IMR-90 (cell line): Measurements from ENCODE around the gene MSANTD1. TPM values are rescaled to one million over a fixed set of nuclear protein-coding genes. Genes with fewer than 3 reads are reported as not detected.

Source experiments
- ATAC-seq: fragments of 200-7000 bp; cut with Tn5 transposase; 2 replicates; pipeline ENCODE4 v1.9.1; 2020; ENCODE audit warnings: low read depth, mild to moderate bottlenecking, moderate library complexity
- BruUV-seq: library from RNA; stranded (reverse); fragments of 400-500 nt; replicated peaks from 2 replicates; lab custom pipeline; 2021; lab: Mats Ljungman, UMichigan
- CTCF ChIA-PET: fragments of 300-600 bp; formaldehyde crosslinking; extraction: SDS; loops from one replicate; lab custom pipeline; 2021; ENCODE audit warnings: antibody characterized with exemption; lab: Yijun Ruan, JAX
- POLR2A ChIA-PET: fragments of 300-600 bp; sonication (Branson Sonifier 250); formaldehyde crosslinking; loops from one replicate; lab custom pipeline; 2022; ENCODE audit warnings: antibody characterized with exemption; ENCODE audit not compliant: unreplicated experiment; lab: Charles Lee
- DNase-seq: peaks from one replicate; pipeline ENCODE4 v3.0.0; 2013
- H2AFZ ChIP-seq: replicated peaks from 2 replicates; pipeline ENCODE3; 2013; ENCODE audit warnings: low read length, mild to moderate bottlenecking; ENCODE audit not compliant: poor library complexity
- H2AK5ac ChIP-seq: 2 replicates; pipeline ENCODE4 v1.6.1; 2013; ENCODE audit warnings: low read depth, low read length, inconsistent platforms
- H2AK9ac ChIP-seq: replicated peaks from 2 replicates; pipeline ENCODE3; 2013; ENCODE audit warnings: mild to moderate bottlenecking, low read depth, low read length, moderate library complexity; ENCODE audit not compliant: poor library complexity
- H2BK120ac ChIP-seq: 2 replicates; pipeline ENCODE4 v1.6.1; 2013; ENCODE audit warnings: low read depth, low read length, inconsistent platforms
- H2BK15ac ChIP-seq: 3 replicates; pipeline ENCODE4 v1.6.1; 2013; ENCODE audit warnings: low read depth, low read length, inconsistent platforms
- H2BK20ac ChIP-seq: 2 replicates; pipeline ENCODE4 v1.6.1; 2013; ENCODE audit warnings: low read depth, mild to moderate bottlenecking, inconsistent platforms, low read length, moderate library complexity
- H2BK5ac ChIP-seq: 2 replicates; pipeline ENCODE4 v1.6.1; 2013; ENCODE audit warnings: mild to moderate bottlenecking, low read depth, low read length, inconsistent platforms; ENCODE audit not compliant: poor library complexity, severe bottlenecking
- H3K14ac ChIP-seq: replicated peaks from 2 replicates; pipeline ENCODE4 v1.6.1; 2013; ENCODE audit warnings: low read depth, low read length, inconsistent platforms
- H3K18ac ChIP-seq: 2 replicates; pipeline ENCODE4 v1.6.1; 2013; ENCODE audit warnings: low read depth, low read length, control low read depth
- H3K23ac ChIP-seq: 2 replicates; pipeline ENCODE4 v1.6.1; 2013; ENCODE audit warnings: low read depth, low read length, inconsistent platforms
- H3K27ac ChIP-seq: 2 replicates; pipeline ENCODE4 v1.5.1; 2013; ENCODE audit warnings: mild to moderate bottlenecking, control low read depth, low read length; ENCODE audit not compliant: insufficient read depth
- H3K27me3 ChIP-seq: 2 replicates; pipeline ENCODE4 v1.6.1; 2013; ENCODE audit warnings: low read length; ENCODE audit not compliant: control insufficient read depth, insufficient read depth
- H3K36me3 ChIP-seq: 2 replicates; pipeline ENCODE4 v1.6.1; 2013; ENCODE audit warnings: low read length, mixed read lengths; ENCODE audit not compliant: control insufficient read depth, insufficient read depth
- H3K4ac ChIP-seq: 2 replicates; pipeline ENCODE4 v1.6.1; 2013; ENCODE audit warnings: low read depth, low read length, inconsistent platforms
- H3K4me1 ChIP-seq: 2 replicates; pipeline ENCODE4 v1.6.1; 2013; ENCODE audit warnings: low read length, mixed read lengths; ENCODE audit not compliant: control insufficient read depth, insufficient read depth
- H3K4me2 ChIP-seq: 2 replicates; pipeline ENCODE4 v1.6.1; 2013; ENCODE audit warnings: low read depth, mild to moderate bottlenecking, control low read depth, low read length, moderate library complexity
- H3K4me3 ChIP-seq: 2 replicates; pipeline ENCODE4 v1.5.1; 2013; ENCODE audit warnings: low read depth, mild to moderate bottlenecking, control low read depth, low read length, moderate library complexity; ENCODE audit not compliant: insufficient read depth
- H3K56ac ChIP-seq: 2 replicates; pipeline ENCODE4 v1.6.1; 2013; ENCODE audit warnings: low read length, inconsistent platforms; ENCODE audit not compliant: insufficient read depth; ENCODE audit errors: extremely low read depth
- H3K79me1 ChIP-seq, 2 experiments: 2 replicates each; pipeline ENCODE4 v1.6.1; 2013; ENCODE audit warnings: low read length in 2 of 2, inconsistent platforms in 1 of 2, low read depth in 1 of 2
- H3K9ac ChIP-seq: 2 replicates; pipeline ENCODE4 v1.6.1; 2013; ENCODE audit warnings: low read depth, low read length, control low read depth
- H3K9me1 ChIP-seq: 2 replicates; pipeline ENCODE4 v1.6.1; 2013; ENCODE audit warnings: low read length, inconsistent platforms; ENCODE audit not compliant: insufficient read depth
- H3K9me3 ChIP-seq: 2 replicates; pipeline ENCODE4 v1.6.1; 2013; ENCODE audit warnings: low read length; ENCODE audit not compliant: control insufficient read depth, insufficient read depth
- H4K20me1 ChIP-seq: 2 replicates; pipeline ENCODE4 v1.6.1; 2013; ENCODE audit warnings: low read length, inconsistent platforms; ENCODE audit not compliant: insufficient read depth
- H4K5ac ChIP-seq: 2 replicates; pipeline ENCODE4 v1.6.1; 2013; ENCODE audit warnings: mild to moderate bottlenecking, low read depth, low read length, control low read depth
- H4K8ac ChIP-seq, 2 experiments: 2 replicates each; pipeline ENCODE4 v1.6.1; 2013; ENCODE audit warnings: low read depth in 2 of 2, low read length in 2 of 2, control low read depth in 1 of 2, inconsistent platforms in 1 of 2
- H4K91ac ChIP-seq: 2 replicates; pipeline ENCODE4 v1.6.1; 2013; ENCODE audit warnings: low read depth, low read length, inconsistent platforms; ENCODE audit not compliant: insufficient read depth
- BHLHE40 ChIP-seq: fragments of 150-350 bp; IDR thresholded peaks from 2 replicates; pipeline ENCODE4 v1.6.1; 2016; ENCODE audit warnings: mild to moderate bottlenecking, low read depth, low read length
- CEBPB ChIP-seq: IDR thresholded peaks from 2 replicates; pipeline ENCODE4 v1.6.1; 2012; ENCODE audit warnings: low read depth, low read length, improper control_type of control experiment
- CHD1 ChIP-seq: IDR thresholded peaks from 2 replicates; pipeline ENCODE4 v1.6.1; 2012; ENCODE audit warnings: low read depth, low read length, improper control_type of control experiment
- FOS ChIP-seq: fragments of 150-350 bp; IDR thresholded peaks from 2 replicates; pipeline ENCODE4 v1.6.1; 2016; ENCODE audit warnings: low read depth, low read length
- MAFK ChIP-seq: IDR thresholded peaks from 2 replicates; pipeline ENCODE4 v1.6.1; 2012; ENCODE audit warnings: low read depth, low read length, improper control_type of control experiment
- MAZ ChIP-seq: IDR thresholded peaks from 2 replicates; pipeline ENCODE4 v1.6.1; 2012; ENCODE audit warnings: low read depth, mild to moderate bottlenecking, low read length, improper control_type of control experiment, moderate library complexity, borderline replicate concordance
- MXI1 ChIP-seq: IDR thresholded peaks from 2 replicates; pipeline ENCODE4 v1.6.1; 2012; ENCODE audit warnings: low read depth, mild to moderate bottlenecking, low read length, moderate library complexity, borderline replicate concordance
- NFE2L2 ChIP-seq: fragments of 150-350 bp; IDR thresholded peaks from 2 replicates; pipeline ENCODE4 v1.6.1; 2016; ENCODE audit warnings: low read depth, mild to moderate bottlenecking, low read length
- POLR2A ChIP-seq: IDR thresholded peaks from 2 replicates; pipeline ENCODE4 v1.6.1; 2012; ENCODE audit warnings: mild to moderate bottlenecking, low read depth, low read length
- RAD21 ChIP-seq: IDR thresholded peaks from 2 replicates; pipeline ENCODE4 v1.6.1; 2012; ENCODE audit warnings: low read length, improper control_type of control experiment
- RFX5 ChIP-seq: IDR thresholded peaks from 2 replicates; pipeline ENCODE4 v1.8.0; 2012; ENCODE audit warnings: low read depth, mild to moderate bottlenecking, low read length, moderate library complexity
- SMC3 ChIP-seq: fragments of 150-350 bp; IDR thresholded peaks from 2 replicates; pipeline ENCODE4 v1.6.1; 2016; ENCODE audit warnings: low read depth, mild to moderate bottlenecking, antibody characterized with exemption, low read length, moderate library complexity
- WGBS, 2 experiments: methylation state at CpG; one replicate each; pipeline versions ENCODE4 v1.1.5 to v1.1.7; 2013; ENCODE audit warnings: missing lambda C conversion rate in 2 of 2; ENCODE audit not compliant: insufficient read length in 1 of 2; ENCODE audit errors: extremely low coverage in 2 of 2; 5-methylcytosine and 5-hydroxymethylcytosine counted together
- dilution Hi-C: fragments of 300-500 bp; cut with HindIII; formaldehyde crosslinking; loops from one replicate; pipeline ENCODE4 v1.14.3; 2018; ENCODE audit warnings: low sequenced_read_pairs; ENCODE audit not compliant: unreplicated experiment
- in situ Hi-C: fragments of 300-500 bp; cut with MboI; formaldehyde crosslinking; loops from 3 replicates; pipeline ENCODE4 v1.14.3; 2019; ENCODE audit warnings: low sequenced_read_pairs, inconsistent platforms, mixed read lengths
- intact Hi-C: fragments of 100-400 bp; cut with micrococcal nuclease; formaldehyde crosslinking; loops from 2 replicates; pipeline ENCODE4 v1.10.0; 2022
- polyA plus RNA-seq, 3 experiments: library from polyadenylated mRNA; depleted of rRNA; stranded (reverse); fragments of >200 nt; gene quantifications; 2 replicates each; pipeline ENCODE4 v1.2.3, GENCODE V29; 2012; ENCODE audit warnings: low replicate concordance in 1 of 3
- total RNA-seq: library from RNA; depleted of rRNA; stranded (reverse); fragments of >200 nt; gene quantifications from 2 replicates; pipeline ENCODE4 v1.2.3, GENCODE V29; 2012
- TF ChIP-seq, protein P1 (sequence below): conservative IDR thresholded peaks from 2 replicates; pipeline ENCODE4 v1.5.1; 2012; ENCODE audit warnings: mild to moderate bottlenecking, low read depth, low read length, improper control_type of control experiment
- TF ChIP-seq, protein P2 (sequence below): fragments of 150-350 bp; IDR thresholded peaks from 2 replicates; pipeline ENCODE4 v1.6.1; 2016; ENCODE audit warnings: low read depth, mild to moderate bottlenecking, low read length, moderate library complexity, borderline replicate concordance
- TF ChIP-seq, protein P3 (sequence below): fragments of 150-350 bp; IDR thresholded peaks from 2 replicates; pipeline ENCODE4 v1.6.1; 2017; ENCODE audit warnings: mild to moderate bottlenecking, antibody characterized with exemption, low read length, low read depth

MSANTD1 gene
- total and polyA plus RNA-seq, 2 of the 4 experiments (the other 2 are of a cell fraction) = under 0.01 to 0.07 TPM

DNA sequence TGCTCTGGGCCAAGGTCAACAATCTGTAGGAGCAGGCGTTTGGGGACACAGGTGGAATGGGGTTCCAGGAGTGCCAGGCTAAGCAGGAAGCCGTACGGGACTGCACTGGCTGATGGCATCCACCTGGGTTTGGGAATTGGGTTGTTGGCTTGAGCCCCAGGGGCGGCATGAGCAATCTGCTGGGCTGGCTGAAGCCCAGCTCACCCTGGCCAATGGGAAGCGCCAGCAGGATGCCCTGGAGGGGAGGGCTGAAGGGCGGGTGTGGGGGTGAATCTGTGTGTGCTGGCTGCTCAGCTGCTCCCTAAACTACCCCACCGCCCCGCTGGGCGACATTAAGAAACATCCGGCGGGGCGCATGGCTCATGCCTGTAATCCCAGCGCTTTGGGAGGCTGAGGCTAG is 35.0 kb downstream of the MSANTD1 start:
- no peak overlapping the region for H3K27ac ChIP-seq
- no peak overlapping the region for H3K4ac ChIP-seq
- no peaks in the 10 kb centered on the region for H4K20me1 ChIP-seq
- TF ChIP-seq, protein P1, sequence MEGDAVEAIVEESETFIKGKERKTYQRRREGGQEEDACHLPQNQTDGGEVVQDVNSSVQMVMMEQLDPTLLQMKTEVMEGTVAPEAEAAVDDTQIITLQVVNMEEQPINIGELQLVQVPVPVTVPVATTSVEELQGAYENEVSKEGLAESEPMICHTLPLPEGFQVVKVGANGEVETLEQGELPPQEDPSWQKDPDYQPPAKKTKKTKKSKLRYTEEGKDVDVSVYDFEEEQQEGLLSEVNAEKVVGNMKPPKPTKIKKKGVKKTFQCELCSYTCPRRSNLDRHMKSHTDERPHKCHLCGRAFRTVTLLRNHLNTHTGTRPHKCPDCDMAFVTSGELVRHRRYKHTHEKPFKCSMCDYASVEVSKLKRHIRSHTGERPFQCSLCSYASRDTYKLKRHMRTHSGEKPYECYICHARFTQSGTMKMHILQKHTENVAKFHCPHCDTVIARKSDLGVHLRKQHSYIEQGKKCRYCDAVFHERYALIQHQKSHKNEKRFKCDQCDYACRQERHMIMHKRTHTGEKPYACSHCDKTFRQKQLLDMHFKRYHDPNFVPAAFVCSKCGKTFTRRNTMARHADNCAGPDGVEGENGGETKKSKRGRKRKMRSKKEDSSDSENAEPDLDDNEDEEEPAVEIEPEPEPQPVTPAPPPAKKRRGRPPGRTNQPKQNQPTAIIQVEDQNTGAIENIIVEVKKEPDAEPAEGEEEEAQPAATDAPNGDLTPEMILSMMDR = no peak
- TF ChIP-seq CHD1 (no peak), CEBPB (no peak), SMC3 (no peak), MXI1 (no peak), RFX5 (no peak), NFE2L2 (no peak), MAZ (no peak), POLR2A (no peak), RAD21 (no peak), BHLHE40 (no peak), FOS (no peak), MAFK (no peak)
- TF ChIP-seq, protein P2, sequence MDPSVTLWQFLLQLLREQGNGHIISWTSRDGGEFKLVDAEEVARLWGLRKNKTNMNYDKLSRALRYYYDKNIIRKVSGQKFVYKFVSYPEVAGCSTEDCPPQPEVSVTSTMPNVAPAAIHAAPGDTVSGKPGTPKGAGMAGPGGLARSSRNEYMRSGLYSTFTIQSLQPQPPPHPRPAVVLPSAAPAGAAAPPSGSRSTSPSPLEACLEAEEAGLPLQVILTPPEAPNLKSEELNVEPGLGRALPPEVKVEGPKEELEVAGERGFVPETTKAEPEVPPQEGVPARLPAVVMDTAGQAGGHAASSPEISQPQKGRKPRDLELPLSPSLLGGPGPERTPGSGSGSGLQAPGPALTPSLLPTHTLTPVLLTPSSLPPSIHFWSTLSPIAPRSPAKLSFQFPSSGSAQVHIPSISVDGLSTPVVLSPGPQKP = no peak
- TF ChIP-seq, protein P3, sequence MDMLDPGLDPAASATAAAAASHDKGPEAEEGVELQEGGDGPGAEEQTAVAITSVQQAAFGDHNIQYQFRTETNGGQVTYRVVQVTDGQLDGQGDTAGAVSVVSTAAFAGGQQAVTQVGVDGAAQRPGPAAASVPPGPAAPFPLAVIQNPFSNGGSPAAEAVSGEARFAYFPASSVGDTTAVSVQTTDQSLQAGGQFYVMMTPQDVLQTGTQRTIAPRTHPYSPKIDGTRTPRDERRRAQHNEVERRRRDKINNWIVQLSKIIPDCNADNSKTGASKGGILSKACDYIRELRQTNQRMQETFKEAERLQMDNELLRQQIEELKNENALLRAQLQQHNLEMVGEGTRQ = no peak
- WGBS, 2 experiments = 44% methylated on average over 2 of the region's 13 CpGs; no CpG with 5 or more reads in 1 of the 2 experiments
- H2BK5ac ChIP-seq = no peak overlapping the region
- H3K56ac ChIP-seq = no peak overlapping the region
- no peak overlapping the region for H3K4me2 ChIP-seq
- BruUV-seq = no TSS peak
- H3K23ac ChIP-seq = no peak overlapping the region
- no peak overlapping the region for H4K91ac ChIP-seq
- H3K14ac ChIP-seq = no peak overlapping the region
- dilution Hi-C loops = no loop called here
- H3K18ac ChIP-seq = no peak overlapping the region
- in situ Hi-C loops = no loop called here
- H3K9me1 ChIP-seq = no peaks in the 10 kb centered on the region
- no peak overlapping the region for H2AK5ac ChIP-seq
- POLR2A ChIA-PET = no interaction called here
- peak overlapping the region; percentile 50 for H2AK9ac ChIP-seq
- no peak for ATAC-seq
- no peak overlapping the region for H4K8ac ChIP-seq
- no peak overlapping the region for H2BK15ac ChIP-seq
- no peak overlapping the region for H3K9ac ChIP-seq
- no peak for DNase-seq
- intact Hi-C loops = no loop called here
- H4K5ac ChIP-seq = no peak overlapping the region
- no peak overlapping the region for H3K4me3 ChIP-seq
- H2AFZ ChIP-seq = no peak overlapping the region
- CTCF ChIA-PET = no interaction called here
- no peak overlapping the region for H2BK20ac ChIP-seq
- H3K36me3 ChIP-seq = no peaks in the 10 kb centered on the region
- no peak overlapping the region for H2BK120ac ChIP-seq
- H3K9me3 ChIP-seq = peaks cover 2% of the 10 kb centered on the region
- H3K27me3 ChIP-seq = peaks cover 9% of the 10 kb centered on the region; the same call in 1 of the 2 replicates
- H3K4me1 ChIP-seq = no peaks in the 10 kb centered on the region; the same call in 1 of the 2 replicates
- H3K79me1 ChIP-seq = no peaks in the 10 kb centered on the region
